PC-9 (cell line): ENCODE measurements around the gene RAB4B.

Source experiments
- EZH2 ChIP-seq: fragments of 200-600 bp; sonication (generic); IDR thresholded peaks from 2 replicates; pipeline ENCODE4 v1.8.0; 2017; ENCODE audit warnings: antibody characterized with exemption, low read depth
- TF ChIP-seq, protein P1 (sequence below): fragments of 200-600 bp; sonication (generic); conservative IDR thresholded peaks from 2 replicates; pipeline ENCODE4 v1.6.1; 2017; ENCODE audit warnings: mixed run types, antibody characterized with exemption, mild to moderate bottlenecking, moderate library complexity

DNA sequence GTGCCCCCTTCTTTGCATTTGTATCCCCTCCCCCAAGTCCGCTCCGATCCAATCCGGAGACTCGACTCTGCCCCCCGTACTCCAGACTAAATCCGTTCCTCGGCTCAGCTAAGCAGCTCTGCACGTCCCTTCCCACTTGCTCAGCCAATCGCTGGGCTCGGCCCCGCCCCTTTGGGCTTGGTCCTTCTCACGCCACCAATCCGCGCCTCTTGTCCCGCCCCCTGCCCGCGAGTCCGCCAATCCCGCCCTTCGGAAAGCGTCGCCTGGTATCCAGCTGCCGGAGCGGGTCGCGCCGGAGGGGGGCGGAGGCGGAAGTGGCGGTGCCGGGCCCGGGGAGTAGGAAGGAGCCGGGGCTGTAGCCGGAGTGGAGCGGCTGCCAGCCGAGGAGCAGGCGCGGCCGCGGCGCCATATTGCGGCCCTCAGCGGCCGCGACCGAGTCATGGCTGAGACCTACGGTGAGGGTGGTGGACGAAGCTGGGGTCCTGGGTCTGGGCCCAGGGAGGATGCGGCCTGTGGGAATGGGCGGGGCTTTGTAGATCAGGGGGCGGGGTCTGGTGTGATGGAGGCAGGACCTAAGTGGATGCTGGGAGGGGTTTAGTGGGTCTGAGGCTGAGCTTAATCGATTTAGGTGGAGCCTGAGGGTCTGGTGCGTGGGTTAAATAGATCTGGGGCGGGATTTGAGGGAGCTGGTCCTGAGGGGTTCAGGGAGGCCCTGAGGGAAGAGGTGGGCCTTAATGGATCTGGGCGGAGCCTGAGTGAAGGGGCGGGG, at the start of gene RAB4B:
- TF ChIP-seq, protein P1, sequence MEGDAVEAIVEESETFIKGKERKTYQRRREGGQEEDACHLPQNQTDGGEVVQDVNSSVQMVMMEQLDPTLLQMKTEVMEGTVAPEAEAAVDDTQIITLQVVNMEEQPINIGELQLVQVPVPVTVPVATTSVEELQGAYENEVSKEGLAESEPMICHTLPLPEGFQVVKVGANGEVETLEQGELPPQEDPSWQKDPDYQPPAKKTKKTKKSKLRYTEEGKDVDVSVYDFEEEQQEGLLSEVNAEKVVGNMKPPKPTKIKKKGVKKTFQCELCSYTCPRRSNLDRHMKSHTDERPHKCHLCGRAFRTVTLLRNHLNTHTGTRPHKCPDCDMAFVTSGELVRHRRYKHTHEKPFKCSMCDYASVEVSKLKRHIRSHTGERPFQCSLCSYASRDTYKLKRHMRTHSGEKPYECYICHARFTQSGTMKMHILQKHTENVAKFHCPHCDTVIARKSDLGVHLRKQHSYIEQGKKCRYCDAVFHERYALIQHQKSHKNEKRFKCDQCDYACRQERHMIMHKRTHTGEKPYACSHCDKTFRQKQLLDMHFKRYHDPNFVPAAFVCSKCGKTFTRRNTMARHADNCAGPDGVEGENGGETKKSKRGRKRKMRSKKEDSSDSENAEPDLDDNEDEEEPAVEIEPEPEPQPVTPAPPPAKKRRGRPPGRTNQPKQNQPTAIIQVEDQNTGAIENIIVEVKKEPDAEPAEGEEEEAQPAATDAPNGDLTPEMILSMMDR = no peak
- TF ChIP-seq EZH2 = no peak
